ENCODE measurements around the gene IL5RA. TPM values are rescaled to one million over a fixed set of nuclear protein-coding genes. Genes with fewer than 3 reads are reported as not detected.

Gene IL5RA
- polyA plus RNA-seq, 1 of the 3 experiments (the other 2 are of a cell fraction): not detected

DNA sequence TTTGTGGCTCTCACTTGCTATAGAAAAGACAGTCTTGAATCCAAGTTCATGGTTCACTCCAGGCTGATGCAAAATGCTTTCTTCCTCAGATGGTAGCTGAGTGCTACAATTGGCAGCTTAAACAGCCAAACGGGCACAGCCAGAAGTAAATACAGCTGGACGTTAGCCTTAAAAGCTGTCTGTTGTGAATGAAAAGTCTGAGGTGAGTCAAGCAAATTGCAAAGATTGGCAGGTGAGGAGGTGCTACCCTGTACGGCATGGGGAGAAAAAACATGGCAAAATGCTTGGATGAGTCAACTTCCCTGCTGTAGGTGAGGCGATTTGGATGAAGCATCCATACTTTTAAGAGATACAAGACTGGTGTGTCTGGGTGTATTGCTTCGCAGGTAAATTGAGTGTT, 40.5 kb downstream of the IL5RA start (continued):
- TF ChIP-seq, protein P1, sequence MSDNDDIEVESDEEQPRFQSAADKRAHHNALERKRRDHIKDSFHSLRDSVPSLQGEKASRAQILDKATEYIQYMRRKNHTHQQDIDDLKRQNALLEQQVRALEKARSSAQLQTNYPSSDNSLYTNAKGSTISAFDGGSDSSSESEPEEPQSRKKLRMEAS (IDR thresholded peaks at IDR 0.05; ENCODE audit: low read depth): no peak
- TF ChIP-seq, protein P2, sequence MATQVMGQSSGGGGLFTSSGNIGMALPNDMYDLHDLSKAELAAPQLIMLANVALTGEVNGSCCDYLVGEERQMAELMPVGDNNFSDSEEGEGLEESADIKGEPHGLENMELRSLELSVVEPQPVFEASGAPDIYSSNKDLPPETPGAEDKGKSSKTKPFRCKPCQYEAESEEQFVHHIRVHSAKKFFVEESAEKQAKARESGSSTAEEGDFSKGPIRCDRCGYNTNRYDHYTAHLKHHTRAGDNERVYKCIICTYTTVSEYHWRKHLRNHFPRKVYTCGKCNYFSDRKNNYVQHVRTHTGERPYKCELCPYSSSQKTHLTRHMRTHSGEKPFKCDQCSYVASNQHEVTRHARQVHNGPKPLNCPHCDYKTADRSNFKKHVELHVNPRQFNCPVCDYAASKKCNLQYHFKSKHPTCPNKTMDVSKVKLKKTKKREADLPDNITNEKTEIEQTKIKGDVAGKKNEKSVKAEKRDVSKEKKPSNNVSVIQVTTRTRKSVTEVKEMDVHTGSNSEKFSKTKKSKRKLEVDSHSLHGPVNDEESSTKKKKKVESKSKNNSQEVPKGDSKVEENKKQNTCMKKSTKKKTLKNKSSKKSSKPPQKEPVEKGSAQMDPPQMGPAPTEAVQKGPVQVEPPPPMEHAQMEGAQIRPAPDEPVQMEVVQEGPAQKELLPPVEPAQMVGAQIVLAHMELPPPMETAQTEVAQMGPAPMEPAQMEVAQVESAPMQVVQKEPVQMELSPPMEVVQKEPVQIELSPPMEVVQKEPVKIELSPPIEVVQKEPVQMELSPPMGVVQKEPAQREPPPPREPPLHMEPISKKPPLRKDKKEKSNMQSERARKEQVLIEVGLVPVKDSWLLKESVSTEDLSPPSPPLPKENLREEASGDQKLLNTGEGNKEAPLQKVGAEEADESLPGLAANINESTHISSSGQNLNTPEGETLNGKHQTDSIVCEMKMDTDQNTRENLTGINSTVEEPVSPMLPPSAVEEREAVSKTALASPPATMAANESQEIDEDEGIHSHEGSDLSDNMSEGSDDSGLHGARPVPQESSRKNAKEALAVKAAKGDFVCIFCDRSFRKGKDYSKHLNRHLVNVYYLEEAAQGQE (IDR thresholded peaks at IDR 0.05; ENCODE audit: low read depth, low read length): no peak

DNA sequence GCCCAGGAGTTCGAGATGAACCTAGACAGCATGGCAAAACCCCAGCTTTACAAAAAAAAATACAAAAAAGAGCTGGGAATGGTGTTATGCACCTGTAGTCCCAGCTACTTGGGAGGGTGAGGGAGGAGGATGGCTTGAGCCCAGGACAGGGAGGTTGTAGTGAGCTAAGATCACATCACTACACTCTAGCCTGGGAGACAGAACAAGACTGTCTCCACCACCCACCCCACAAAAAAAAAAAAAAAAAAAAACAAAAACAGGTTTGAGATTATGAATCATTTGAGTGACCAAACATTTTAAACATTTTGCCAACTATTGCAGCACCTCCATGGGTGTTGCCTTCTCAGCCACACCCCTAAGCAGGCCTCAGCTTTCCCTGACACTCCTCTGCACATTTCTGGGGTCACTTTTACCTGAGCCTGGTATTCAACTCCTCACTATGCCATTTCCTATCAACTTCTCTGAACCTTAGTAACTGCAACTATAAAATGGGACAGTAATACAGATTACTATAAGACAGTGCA, 41.8 kb downstream of the IL5RA start:
- ChIA-PET POLR2A (no interaction called here), CTCF (no interaction called here)
- no peak for DNase-seq
- 28% methylated on average over 1 of the region's 1 CpG for WGBS (ENCODE audit: low lambda C conversion rate)
- TF ChIP-seq, protein P1 (IDR thresholded peaks at IDR 0.05; ENCODE audit: low read depth): no peak
- TF ChIP-seq RAD21 (IDR thresholded peaks at IDR 0.05; ENCODE audit: low read length) (no peak), TCF12 (IDR thresholded peaks at IDR 0.05) (no peak), NFIC (IDR thresholded peaks at IDR 0.05; ENCODE audit: borderline replicate concordance) (no peak), MXI1 (IDR thresholded peaks at IDR 0.05; ENCODE audit: low read depth, low read length) (no peak), POLR2AphosphoS5 (IDR thresholded peaks at IDR 0.05; ENCODE audit: low read depth, low read length) (no peak), EZH2phosphoT487 (IDR thresholded peaks at IDR 0.05; ENCODE audit: borderline replicate concordance, low read depth) (no peak), TEAD4 (IDR thresholded peaks at IDR 0.05; ENCODE audit: borderline replicate concordance, insufficient read depth) (no peak), TAF1 (IDR thresholded peaks at IDR 0.05; ENCODE audit: borderline replicate concordance, low read depth, low read length) (no peak), GATA2 (CRISPR knock-in tag; IDR thresholded peaks at IDR 0.05) (no peak), FOXM1 (IDR thresholded peaks at IDR 0.05; ENCODE audit: low read depth) (no peak), EP300 (IDR thresholded peaks at IDR 0.05; ENCODE audit: borderline replicate concordance in 1 of 2, low read depth in 1 of 2, low read length in 1 of 2) (no peak), FOSL2 (IDR thresholded peaks at IDR 0.05; ENCODE audit: borderline replicate concordance, low read depth) (no peak), GABPA (IDR thresholded peaks at IDR 0.05; ENCODE audit: low read depth) (no peak), RXRA (IDR thresholded peaks at IDR 0.05; ENCODE audit: borderline replicate concordance, low read depth) (no peak), JUND (IDR thresholded peaks at IDR 0.05) (no peak)
- TF ChIP-seq, protein P2 (IDR thresholded peaks at IDR 0.05; ENCODE audit: low read depth, low read length): no peak
- TF ChIP-seq, protein P3, sequence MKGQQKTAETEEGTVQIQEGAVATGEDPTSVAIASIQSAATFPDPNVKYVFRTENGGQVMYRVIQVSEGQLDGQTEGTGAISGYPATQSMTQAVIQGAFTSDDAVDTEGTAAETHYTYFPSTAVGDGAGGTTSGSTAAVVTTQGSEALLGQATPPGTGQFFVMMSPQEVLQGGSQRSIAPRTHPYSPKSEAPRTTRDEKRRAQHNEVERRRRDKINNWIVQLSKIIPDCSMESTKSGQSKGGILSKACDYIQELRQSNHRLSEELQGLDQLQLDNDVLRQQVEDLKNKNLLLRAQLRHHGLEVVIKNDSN (IDR thresholded peaks at IDR 0.05; ENCODE audit: borderline replicate concordance, low read depth): no peak
- TF ChIP-seq, protein P4, sequence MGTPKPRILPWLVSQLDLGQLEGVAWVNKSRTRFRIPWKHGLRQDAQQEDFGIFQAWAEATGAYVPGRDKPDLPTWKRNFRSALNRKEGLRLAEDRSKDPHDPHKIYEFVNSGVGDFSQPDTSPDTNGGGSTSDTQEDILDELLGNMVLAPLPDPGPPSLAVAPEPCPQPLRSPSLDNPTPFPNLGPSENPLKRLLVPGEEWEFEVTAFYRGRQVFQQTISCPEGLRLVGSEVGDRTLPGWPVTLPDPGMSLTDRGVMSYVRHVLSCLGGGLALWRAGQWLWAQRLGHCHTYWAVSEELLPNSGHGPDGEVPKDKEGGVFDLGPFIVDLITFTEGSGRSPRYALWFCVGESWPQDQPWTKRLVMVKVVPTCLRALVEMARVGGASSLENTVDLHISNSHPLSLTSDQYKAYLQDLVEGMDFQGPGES (IDR thresholded peaks at IDR 0.05; ENCODE audit: low read depth, low read length): no peak
- TF ChIP-seq, protein P5, sequence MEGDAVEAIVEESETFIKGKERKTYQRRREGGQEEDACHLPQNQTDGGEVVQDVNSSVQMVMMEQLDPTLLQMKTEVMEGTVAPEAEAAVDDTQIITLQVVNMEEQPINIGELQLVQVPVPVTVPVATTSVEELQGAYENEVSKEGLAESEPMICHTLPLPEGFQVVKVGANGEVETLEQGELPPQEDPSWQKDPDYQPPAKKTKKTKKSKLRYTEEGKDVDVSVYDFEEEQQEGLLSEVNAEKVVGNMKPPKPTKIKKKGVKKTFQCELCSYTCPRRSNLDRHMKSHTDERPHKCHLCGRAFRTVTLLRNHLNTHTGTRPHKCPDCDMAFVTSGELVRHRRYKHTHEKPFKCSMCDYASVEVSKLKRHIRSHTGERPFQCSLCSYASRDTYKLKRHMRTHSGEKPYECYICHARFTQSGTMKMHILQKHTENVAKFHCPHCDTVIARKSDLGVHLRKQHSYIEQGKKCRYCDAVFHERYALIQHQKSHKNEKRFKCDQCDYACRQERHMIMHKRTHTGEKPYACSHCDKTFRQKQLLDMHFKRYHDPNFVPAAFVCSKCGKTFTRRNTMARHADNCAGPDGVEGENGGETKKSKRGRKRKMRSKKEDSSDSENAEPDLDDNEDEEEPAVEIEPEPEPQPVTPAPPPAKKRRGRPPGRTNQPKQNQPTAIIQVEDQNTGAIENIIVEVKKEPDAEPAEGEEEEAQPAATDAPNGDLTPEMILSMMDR (IDR thresholded peaks at IDR 0.05): no peak
- H3K9me2 ChIP-seq: no peaks in the 10 kb centered on the region
- no peaks in the 10 kb centered on the region for H3K27me3 ChIP-seq (ENCODE audit: insufficient read depth)
- no peaks in the 10 kb centered on the region for H3K9me3 ChIP-seq
- H3K27ac ChIP-seq (ENCODE audit: low read depth in 2 of 2, low read length in 1 of 2): no peak overlapping the region
- H4K20me1 ChIP-seq (ENCODE audit: insufficient read depth): no peaks in the 10 kb centered on the region
- H3K79me2 ChIP-seq (ENCODE audit: insufficient read depth): no peaks in the 10 kb centered on the region
- no peak overlapping the region for H3K4me3 ChIP-seq (ENCODE audit: low read depth in 2 of 2, low read length in 1 of 2)
- no peak overlapping the region for H3K9ac ChIP-seq
- no peaks in the 10 kb centered on the region; a peak in 1 of 4 replicates for H3K4me1 ChIP-seq (ENCODE audit: control insufficient read depth in 1 of 2, insufficient read depth in 2 of 2, low read depth in 1 of 2, low read length in 1 of 2)
- no peak overlapping the region for H2AFZ ChIP-seq (ENCODE audit: low read depth)
- H3K36me3 ChIP-seq (replicated peaks in 1 of 2; ENCODE audit: control insufficient read depth in 1 of 2, insufficient read depth in 2 of 2, low read length in 1 of 2): no peaks in the 10 kb centered on the region
- no peak overlapping the region for H3K4me2 ChIP-seq
- no peaks in the 10 kb centered on the region for H3F3A ChIP-seq (replicated peaks; ENCODE audit: insufficient read depth)
